Mesendoderm (in vitro differentiated cells): ENCODE measurements around the gene LGALS3BP.

Source experiments
- DNase-seq: peaks from one replicate; pipeline ENCODE4 v3.0.0; 2013
- H2AK5ac ChIP-seq: 2 replicates; pipeline ENCODE4 v1.6.1; 2013; ENCODE audit warnings: low read length, inconsistent platforms
- H2BK120ac ChIP-seq: 2 replicates; pipeline ENCODE4 v1.6.1; 2013; ENCODE audit warnings: low read depth, mild to moderate bottlenecking, low read length, moderate library complexity, mixed read lengths
- H2BK15ac ChIP-seq: replicated peaks from 2 replicates; pipeline ENCODE4 v1.6.1; 2013; ENCODE audit warnings: low read depth, mild to moderate bottlenecking, moderate library complexity
- H2BK5ac ChIP-seq: 2 replicates; pipeline ENCODE4 v1.6.1; 2013; ENCODE audit warnings: low read length, inconsistent platforms
- H3K18ac ChIP-seq: 2 replicates; pipeline ENCODE4 v1.6.1; 2013; ENCODE audit warnings: mild to moderate bottlenecking, low read length, mixed read lengths
- H3K23ac ChIP-seq: one replicate; pipeline ENCODE4 v1.6.1; 2013; ENCODE audit warnings: low read length
- H3K27ac ChIP-seq: 2 replicates; pipeline ENCODE4 v1.5.1; 2013; ENCODE audit warnings: low read depth, mild to moderate bottlenecking, inconsistent platforms, low read length, moderate library complexity
- H3K27me3 ChIP-seq: 2 replicates; pipeline ENCODE4 v1.6.1; 2013; ENCODE audit warnings: low read length, control low read depth, mild to moderate bottlenecking, inconsistent platforms; ENCODE audit not compliant: insufficient read depth, poor library complexity
- H3K36me3 ChIP-seq: 2 replicates; pipeline ENCODE4 v1.6.1; 2013; ENCODE audit warnings: low read length, inconsistent platforms; ENCODE audit not compliant: control insufficient read depth, insufficient read depth
- H3K4ac ChIP-seq: one replicate; pipeline ENCODE4 v1.6.1; 2013; ENCODE audit warnings: low read depth, mild to moderate bottlenecking, low read length, moderate library complexity
- H3K4me1 ChIP-seq: 2 replicates; pipeline ENCODE4 v1.6.1; 2013; ENCODE audit warnings: low read depth, low read length, inconsistent platforms; ENCODE audit not compliant: control insufficient read depth
- H3K4me2 ChIP-seq: 2 replicates; pipeline ENCODE4 v1.6.1; 2013; ENCODE audit warnings: low read length
- H3K4me3 ChIP-seq: 2 replicates; pipeline ENCODE4 v1.5.1; 2013; ENCODE audit warnings: mild to moderate bottlenecking, low read length
- H3K56ac ChIP-seq: one replicate; pipeline ENCODE4 v1.6.1; 2013; ENCODE audit warnings: low read length
- H3K79me1 ChIP-seq: 2 replicates; pipeline ENCODE4 v1.6.1; 2013; ENCODE audit warnings: low read length, inconsistent platforms
- H3K79me2 ChIP-seq: 2 replicates; pipeline ENCODE4 v1.6.1; 2013; ENCODE audit warnings: mild to moderate bottlenecking, low read length; ENCODE audit not compliant: control insufficient read depth, insufficient read depth
- H3K9ac ChIP-seq: 2 replicates; pipeline ENCODE4 v1.6.1; 2013; ENCODE audit warnings: low read length, inconsistent platforms
- H4K5ac ChIP-seq: one replicate; pipeline ENCODE4 v1.6.1; 2013; ENCODE audit warnings: low read length
- H4K8ac ChIP-seq: one replicate; pipeline ENCODE4 v1.6.1; 2013; ENCODE audit warnings: low read depth, mild to moderate bottlenecking, control low read depth, low read length, moderate library complexity
- WGBS: extraction: QIAGEN DNeasy Blood & Tissue Kit; methylation state at CpG from one replicate; pipeline ENCODE4 v1.1.7; 2013; ENCODE audit warnings: low lambda C conversion rate, missing lambda C conversion rate; ENCODE audit not compliant: insufficient coverage; ENCODE audit errors: extremely low coverage; 5-methylcytosine and 5-hydroxymethylcytosine counted together

LGALS3BP gene

DNA sequence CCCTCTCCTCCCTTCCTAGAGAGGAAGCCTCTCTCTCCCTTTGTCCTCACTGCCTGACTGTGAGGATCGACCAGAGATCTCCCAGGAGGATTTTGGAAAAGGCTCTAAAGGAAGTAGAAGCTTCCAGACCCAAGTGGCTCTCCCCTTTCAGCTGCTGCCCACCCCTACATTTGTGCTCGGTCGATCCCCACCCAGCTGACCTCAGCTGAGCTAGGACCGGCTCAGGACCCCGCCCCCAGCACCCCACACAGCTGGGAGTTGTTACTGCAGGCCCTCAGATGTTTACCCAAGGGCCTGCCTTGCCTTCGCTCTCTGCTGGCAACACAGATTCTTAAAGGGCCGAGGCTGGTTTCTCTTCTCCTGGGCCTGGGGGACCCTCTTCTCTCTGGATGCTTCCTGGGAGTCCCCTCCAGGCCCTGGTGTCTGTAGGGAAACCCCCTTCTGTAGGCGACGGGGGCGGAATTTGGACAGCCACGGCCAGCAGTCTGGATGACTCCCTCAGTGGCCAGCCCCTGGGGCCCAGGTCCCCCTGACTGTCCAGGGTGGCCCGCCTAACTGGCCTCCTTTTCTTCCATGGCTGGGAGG is 27.7 kb downstream of the LGALS3BP start:
- Histone ChIP-seq H3K79me2 (no peaks in the 10 kb centered on the region), H2AK5ac (no peak overlapping the region), H2BK15ac (no peak overlapping the region), H3K27me3 (no peaks in the 10 kb centered on the region), H3K27ac (no peak overlapping the region), H3K4me1 (no peaks in the 10 kb centered on the region), H3K79me1 (no peaks in the 10 kb centered on the region), H3K36me3 (no peaks in the 10 kb centered on the region), H2BK120ac (no peak overlapping the region), H2BK5ac (no peak overlapping the region), H3K4me3 (no peak overlapping the region), H3K9ac (no peak overlapping the region), H3K23ac (no peak overlapping the region), H4K8ac (no peak overlapping the region), H4K5ac (no peak overlapping the region), H3K18ac (no peak overlapping the region), H3K4ac (no peak overlapping the region), H3K56ac (peak overlapping the region; percentile 15), H3K4me2 (no peak overlapping the region)
- no CpG with 5 or more reads among the region's 12 CpGs for WGBS
- no peak for DNase-seq

- Histone ChIP-seq H2BK15ac (no peak overlapping the region), H3K4ac (no peak overlapping the region), H3K9ac (no peak overlapping the region), H3K4me1 (no peaks in the 10 kb centered on the region), H3K4me3 (no peak overlapping the region), H4K5ac (no peak overlapping the region), H2AK5ac (no peak overlapping the region), H3K56ac (no peak overlapping the region), H2BK120ac (no peak overlapping the region), H4K8ac (no peak overlapping the region), H3K23ac (no peak overlapping the region), H3K18ac (no peak overlapping the region), H3K79me1 (no peaks in the 10 kb centered on the region), H3K27me3 (no peaks in the 10 kb centered on the region), H3K36me3 (no peaks in the 10 kb centered on the region), H3K4me2 (no peak overlapping the region), H3K27ac (no peak overlapping the region), H3K79me2 (no peaks in the 10 kb centered on the region), H2BK5ac (no peak overlapping the region)
- DNase-seq: no peak
- WGBS: no CpG with 5 or more reads among the region's 2 CpGs
These were observed 28.9 kb downstream of the LGALS3BP start for GRCh38 chr17:78950870-78951269.

- Histone ChIP-seq H2AK5ac (no peak overlapping the region), H3K4me3 (no peak overlapping the region), H4K8ac (no peak overlapping the region), H3K79me1 (no peaks in the 10 kb centered on the region), H3K56ac (no peak overlapping the region), H3K18ac (no peak overlapping the region), H3K27me3 (no peaks in the 10 kb centered on the region), H4K5ac (no peak overlapping the region), H3K23ac (no peak overlapping the region), H2BK5ac (no peak overlapping the region), H3K4ac (no peak overlapping the region), H3K79me2 (no peaks in the 10 kb centered on the region), H3K9ac (no peak overlapping the region), H3K36me3 (no peaks in the 10 kb centered on the region), H3K4me2 (no peak overlapping the region), H3K4me1 (no peaks in the 10 kb centered on the region), H3K27ac (no peak overlapping the region), H2BK15ac (no peak overlapping the region), H2BK120ac (no peak overlapping the region)
- no peak for DNase-seq
- no CpG with 5 or more reads among the region's 18 CpGs for WGBS
These were observed 32.2 kb downstream of the LGALS3BP start for GRCh38 chr17:78947235-78948149.

DNA sequence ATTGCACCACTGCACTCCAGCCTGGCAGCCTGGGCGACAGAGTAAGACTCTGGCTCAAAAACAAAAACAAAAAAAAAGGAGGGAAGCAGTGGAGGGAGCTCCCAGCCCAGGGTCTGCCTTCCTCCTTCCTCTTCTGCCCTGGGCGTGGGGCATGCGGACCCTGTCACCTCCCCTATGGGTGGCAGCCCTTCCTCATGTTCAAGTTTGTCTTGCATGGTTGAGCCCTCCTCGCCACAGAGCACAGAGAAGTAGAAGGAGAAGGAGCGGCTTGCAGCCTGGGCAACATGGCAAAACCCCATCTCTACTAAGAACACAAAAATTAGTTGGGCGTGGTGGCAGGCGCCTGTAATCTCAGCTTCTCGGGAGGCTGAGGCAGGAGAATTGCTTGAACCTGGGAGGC is 33.1 kb downstream of the LGALS3BP start:
- no peak overlapping the region for H3K4me2 ChIP-seq
- no peaks in the 10 kb centered on the region for H3K4me1 ChIP-seq
- H2BK120ac ChIP-seq: no peak overlapping the region
- no peaks in the 10 kb centered on the region for H3K79me2 ChIP-seq
- H3K36me3 ChIP-seq: no peaks in the 10 kb centered on the region
- H2AK5ac ChIP-seq: no peak overlapping the region
- H3K56ac ChIP-seq: no peak overlapping the region
- H4K5ac ChIP-seq: no peak overlapping the region
- WGBS: no CpG with 5 or more reads among the region's 8 CpGs
- no peak overlapping the region for H3K18ac ChIP-seq
- no peak overlapping the region for H3K9ac ChIP-seq
- H3K79me1 ChIP-seq: no peaks in the 10 kb centered on the region
- no peak overlapping the region for H3K23ac ChIP-seq
- no peak for DNase-seq
- no peak overlapping the region for H4K8ac ChIP-seq
- H3K27ac ChIP-seq: no peak overlapping the region
- H2BK5ac ChIP-seq: no peak overlapping the region
- H2BK15ac ChIP-seq: no peak overlapping the region
- no peaks in the 10 kb centered on the region for H3K27me3 ChIP-seq
- H3K4ac ChIP-seq: no peak overlapping the region
- no peak overlapping the region for H3K4me3 ChIP-seq

- H3K4me3 ChIP-seq: no peak overlapping the region
- H2BK120ac ChIP-seq: no peak overlapping the region
- H3K79me1 ChIP-seq: no peaks in the 10 kb centered on the region
- H4K5ac ChIP-seq: no peak overlapping the region
- no peak overlapping the region for H3K4me2 ChIP-seq
- WGBS: no CpG with 5 or more reads among the region's 7 CpGs
- no peak overlapping the region for H3K9ac ChIP-seq
- H3K36me3 ChIP-seq: no peaks in the 10 kb centered on the region
- no peaks in the 10 kb centered on the region for H3K4me1 ChIP-seq
- DNase-seq: no peak
- no peak overlapping the region for H3K18ac ChIP-seq
- no peak overlapping the region for H3K56ac ChIP-seq
- no peak overlapping the region for H3K4ac ChIP-seq
- no peak overlapping the region for H2BK5ac ChIP-seq
- no peak overlapping the region for H3K27ac ChIP-seq
- H2AK5ac ChIP-seq: no peak overlapping the region
- no peak overlapping the region for H3K23ac ChIP-seq
- no peaks in the 10 kb centered on the region for H3K79me2 ChIP-seq
- no peak overlapping the region for H4K8ac ChIP-seq
- no peaks in the 10 kb centered on the region for H3K27me3 ChIP-seq
- H2BK15ac ChIP-seq: no peak overlapping the region
These were observed 33.6 kb downstream of the LGALS3BP start for GRCh38 chr17:78946131-78946530.
